CD4-positive, alpha-beta T cell treated with Interferon gamma for 1 hour (primary cell): Measurements from ENCODE around the gene SORT1.
A peak's percentile ranks its signal among the peaks of the same experiment; 100 is the strongest.
"Not testable (repeated sequence)": the region's sequence is repeated elsewhere in the genome, so short reads cannot be mapped to it uniquely, and the experiment has no call there.

Experiments
- DNase-seq: peaks from one replicate; pipeline ENCODE4 v3.0.0-alpha.2; 2020

Gene SORT1

GRCh38 chr1:109338091-109338490, 59.6 kb downstream of the SORT1 start:
- no peak for DNase-seq

GRCh38 chr1:109335091-109335490, 62.6 kb downstream of the SORT1 start:
- no peak for DNase-seq

DNA sequence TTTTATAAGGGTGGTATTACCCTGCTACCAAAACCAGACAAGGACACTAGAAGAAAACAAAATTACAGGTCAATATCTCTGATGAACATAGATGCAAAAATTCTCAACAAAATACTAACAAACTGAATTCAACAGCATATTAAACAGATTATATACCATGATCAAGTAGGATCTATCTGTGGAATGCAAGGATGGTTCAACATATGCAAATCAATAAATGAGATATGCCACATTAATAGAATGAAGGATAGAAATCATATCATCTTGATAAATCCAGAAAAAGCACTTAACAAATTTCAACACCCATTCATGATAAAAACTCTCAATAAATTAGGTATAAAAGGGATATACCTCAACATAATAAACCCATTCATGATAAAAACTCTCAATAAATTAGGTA, 66.6 kb downstream of the SORT1 start:
- no peak for DNase-seq

DNA sequence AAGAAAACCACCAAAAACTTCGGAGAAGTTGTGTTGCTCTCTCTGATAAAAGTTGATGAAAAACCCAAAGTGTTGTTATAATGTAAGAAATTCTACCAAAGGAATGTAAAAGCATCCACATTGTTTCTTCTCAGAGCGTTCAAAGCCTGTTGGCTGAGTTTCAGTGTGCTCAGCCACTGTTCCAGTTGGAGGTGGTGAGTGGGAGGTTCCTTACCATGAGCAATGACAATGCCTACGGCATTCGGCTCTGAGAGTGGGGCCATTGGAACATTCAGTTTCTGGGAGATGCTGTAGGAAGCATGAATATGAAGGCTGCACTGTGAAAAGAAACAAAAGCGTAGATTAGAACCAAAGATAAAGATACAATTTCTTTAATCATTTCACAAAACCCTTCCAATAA, 70.4 kb downstream of the SORT1 start:
- no peak for DNase-seq

- DNase-seq, result no peak
Observed at GRCh38 chr1:109322974-109323373, 74.7 kb downstream of the SORT1 start.

DNA sequence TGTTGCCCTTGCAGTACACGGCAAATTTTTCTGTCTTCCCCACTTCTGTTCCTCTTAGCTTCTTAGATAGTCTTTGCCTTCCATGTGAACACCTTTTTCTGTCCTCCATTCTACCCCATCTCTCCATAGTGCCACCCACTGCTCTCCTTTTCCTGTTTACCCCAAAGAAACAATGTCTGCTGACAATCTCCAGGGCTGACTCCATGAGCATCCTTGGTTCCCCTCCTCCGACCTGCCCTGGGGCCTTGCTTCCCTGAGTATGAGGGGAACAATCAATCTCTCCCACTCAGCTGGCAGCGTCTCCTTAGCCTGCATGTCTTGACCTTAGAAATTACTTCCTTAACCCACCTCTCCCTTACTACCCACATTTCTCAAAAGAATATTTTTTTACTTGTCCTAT, 78.6 kb downstream of the SORT1 start:
- DNase-seq, result no peak

DNA sequence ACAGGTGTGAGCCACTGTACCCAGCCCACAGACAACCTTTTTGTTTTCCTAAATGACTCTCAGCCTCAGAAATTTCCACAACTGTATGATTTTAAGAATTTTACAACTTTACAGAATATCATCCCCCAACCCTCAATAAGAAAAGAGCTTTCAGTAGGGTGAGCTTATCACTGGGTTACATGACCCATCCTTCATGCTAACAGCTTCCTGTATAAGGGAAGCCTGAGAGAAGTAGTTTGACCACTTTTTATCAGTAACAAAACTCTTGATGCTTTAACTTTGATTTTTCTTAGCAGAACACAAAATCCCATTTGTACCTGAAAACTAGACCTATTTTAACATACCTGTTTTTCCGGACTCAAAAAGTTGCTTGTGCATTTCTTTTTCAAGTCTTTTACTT, 81.2 kb downstream of the SORT1 start:
- no peak for DNase-seq

DNA sequence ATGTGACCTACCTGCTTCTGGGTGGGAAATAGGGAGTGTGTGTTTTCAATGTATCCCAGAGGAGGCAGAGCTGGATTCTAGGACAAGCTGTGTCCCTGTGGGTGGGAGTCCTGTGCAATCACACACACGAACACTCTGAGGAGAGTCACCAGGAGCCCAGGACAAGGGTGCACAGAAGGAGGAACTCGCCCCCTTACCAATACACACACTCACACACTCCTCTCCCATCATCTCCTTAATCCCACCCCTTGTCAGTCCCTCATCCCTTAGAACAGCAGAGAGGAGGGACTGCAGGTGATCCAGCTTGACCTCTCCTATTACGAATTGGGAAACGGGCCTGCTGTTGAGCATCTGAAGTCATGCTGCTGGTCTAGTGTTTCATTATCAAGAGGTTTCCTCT, 82.4 kb downstream of the SORT1 start:
- DNase-seq, result no peak

GRCh38 chr1:109314795-109315194, 82.9 kb downstream of the SORT1 start:
- no peak for DNase-seq

- DNase-seq, result no peak
Observed at GRCh38 chr1:109312978-109313775, 84.5 kb downstream of the SORT1 start.

GRCh38 chr1:109312246-109312645, 85.5 kb downstream of the SORT1 start:
- no peak for DNase-seq

GRCh38 chr1:109309347-109309746, 88.4 kb downstream of the SORT1 start:
- DNase-seq, result no peak

GRCh38 chr1:109307274-109308021, 90.3 kb downstream of the SORT1 start:
- peak; percentile 10 for DNase-seq

DNA sequence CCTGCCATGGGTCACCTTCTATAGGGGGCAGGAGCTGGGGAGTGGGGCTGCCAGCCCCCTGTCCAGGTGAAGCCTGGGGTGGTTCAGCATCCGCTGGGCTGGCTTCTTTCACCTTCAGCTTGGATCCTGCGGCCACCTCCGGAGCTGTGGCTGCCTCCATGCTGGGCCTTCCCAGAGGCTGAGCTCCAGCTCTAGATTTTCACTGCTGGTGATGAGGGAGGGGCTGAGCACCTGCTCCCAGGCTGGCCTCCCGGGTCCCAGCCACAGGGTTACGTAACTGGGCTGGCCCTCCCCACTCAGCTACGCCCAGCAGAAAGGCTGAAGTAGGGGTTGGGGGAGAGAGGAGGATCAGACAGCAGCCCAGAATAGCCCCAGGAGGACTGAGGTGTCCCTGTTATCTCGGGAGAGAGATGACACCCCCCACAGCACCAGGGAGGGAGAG, 90.9 kb downstream of the SORT1 start, which contains the start of gene MYBPHL:
Gene MYBPHL (minus strand): TSS at position 180 of the 442 bp plus-strand sequence. CDS start 20 bp downstream, at position 160.
- DNase-seq, result no peak

DNA sequence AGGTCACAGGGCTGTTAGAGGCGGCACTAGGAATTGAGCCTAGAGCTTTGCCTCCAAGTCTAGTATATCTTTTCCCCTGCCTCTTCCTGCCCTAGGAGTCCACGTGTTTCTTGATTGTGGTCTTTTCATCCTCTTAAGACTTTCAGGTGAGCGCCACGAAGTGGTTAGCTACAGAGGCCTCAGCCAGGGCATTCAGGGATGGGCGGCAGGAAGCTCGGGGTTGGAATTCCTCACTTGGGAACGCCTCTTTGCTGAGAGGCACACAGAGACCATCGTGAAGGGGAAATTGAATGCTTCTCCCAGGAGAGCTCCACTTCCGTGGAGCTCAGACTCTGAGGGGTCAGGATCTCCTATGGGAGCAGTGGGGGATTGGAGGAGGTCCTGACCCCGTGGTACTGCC, 91.7 kb downstream of the SORT1 start:
- not testable (repeated sequence) for DNase-seq

DNA sequence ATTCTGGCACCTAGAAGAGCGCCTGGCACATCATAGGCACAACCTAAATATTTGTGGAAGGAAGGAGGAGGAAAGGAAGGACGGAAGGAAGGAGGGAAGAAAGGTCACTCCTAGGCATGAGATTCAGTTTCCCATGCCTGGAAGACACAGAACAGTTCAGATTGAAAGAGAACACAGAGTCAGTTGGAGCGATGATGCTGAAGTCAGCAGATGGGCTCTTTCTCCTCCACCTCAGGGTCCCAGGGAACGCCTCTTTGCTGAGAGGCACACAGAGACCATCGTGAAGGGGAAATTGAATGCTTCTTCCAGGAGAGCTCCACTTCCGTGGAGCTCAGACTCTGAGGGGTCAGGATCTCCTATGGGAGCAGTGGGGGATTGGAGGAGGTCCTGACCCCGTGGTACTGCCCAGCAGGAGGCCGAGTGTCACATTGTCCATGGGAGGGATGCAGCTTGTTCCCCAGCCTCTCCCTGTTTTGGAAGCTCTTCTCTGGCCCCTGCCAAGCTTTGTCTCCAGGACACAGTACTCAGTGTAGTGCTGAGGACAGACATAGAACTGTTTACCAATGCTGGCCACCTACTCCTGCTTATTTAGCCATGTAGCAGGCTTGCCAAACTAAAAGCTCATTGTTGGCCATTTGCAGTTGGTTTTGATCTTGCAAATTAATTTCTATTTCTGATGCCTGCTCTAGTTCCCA, 93.3 kb downstream of the SORT1 start:
- DNase-seq, result no peak

GRCh38 chr1:109301874-109302273, 95.8 kb downstream of the SORT1 start:
- no peak for DNase-seq

GRCh38 chr1:109300650-109301151, 97.0 kb downstream of the SORT1 start:
- DNase-seq, result no peak

DNA sequence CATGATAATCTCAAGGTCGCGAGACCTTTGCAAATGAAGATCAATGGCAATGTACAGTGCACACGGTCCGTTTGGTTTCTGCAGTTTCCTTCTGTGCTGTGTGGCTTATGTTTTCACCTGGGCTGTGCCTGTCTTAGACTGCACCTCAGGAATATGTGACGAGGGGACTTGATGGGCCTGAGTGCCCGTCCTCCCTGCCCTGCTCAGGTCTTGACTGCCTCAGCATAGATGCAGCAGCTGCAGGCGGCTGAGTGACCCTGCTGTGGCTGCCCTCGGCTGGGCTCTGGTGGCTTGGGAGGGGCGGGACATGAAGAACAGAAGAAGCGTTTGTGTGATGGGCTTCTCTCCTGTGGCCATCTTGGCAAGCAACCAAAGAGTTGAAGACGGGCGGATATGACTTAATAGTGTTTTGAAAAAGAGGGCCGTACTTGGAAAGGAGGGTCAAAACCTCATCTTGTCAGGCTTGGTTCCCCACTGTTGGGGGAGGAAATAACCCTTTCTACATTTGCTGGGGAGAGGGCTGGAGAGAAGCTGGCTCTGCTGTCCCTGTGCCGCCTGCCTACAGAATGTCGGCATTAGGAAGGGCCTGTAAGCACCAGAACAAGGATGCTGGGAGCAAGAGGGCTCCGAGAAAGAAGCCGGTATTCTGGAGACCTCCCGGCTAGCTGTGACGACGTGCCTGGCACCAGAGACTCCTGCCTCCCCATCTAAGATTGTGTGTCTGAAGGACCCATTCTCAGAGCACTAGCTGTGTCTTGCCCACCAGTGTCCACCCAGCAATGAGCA, 98.0 kb downstream of the SORT1 start:
- no peak for DNase-seq

- no peak for DNase-seq
Observed at GRCh38 chr1:109298666-109299557, 98.8 kb downstream of the SORT1 start.

GRCh38 chr1:109296782-109297181, 100.9 kb downstream of the SORT1 start:
- DNase-seq, result no peak
